Measurements from ENCODE around the gene SDC3. TPM values are rescaled to one million over a fixed set of nuclear protein-coding genes. Genes with fewer than 3 reads are reported as not detected.

The SDC3 gene
- total RNA-seq, 1 experiment from 2014 or later: 32.3 TPM

DNA sequence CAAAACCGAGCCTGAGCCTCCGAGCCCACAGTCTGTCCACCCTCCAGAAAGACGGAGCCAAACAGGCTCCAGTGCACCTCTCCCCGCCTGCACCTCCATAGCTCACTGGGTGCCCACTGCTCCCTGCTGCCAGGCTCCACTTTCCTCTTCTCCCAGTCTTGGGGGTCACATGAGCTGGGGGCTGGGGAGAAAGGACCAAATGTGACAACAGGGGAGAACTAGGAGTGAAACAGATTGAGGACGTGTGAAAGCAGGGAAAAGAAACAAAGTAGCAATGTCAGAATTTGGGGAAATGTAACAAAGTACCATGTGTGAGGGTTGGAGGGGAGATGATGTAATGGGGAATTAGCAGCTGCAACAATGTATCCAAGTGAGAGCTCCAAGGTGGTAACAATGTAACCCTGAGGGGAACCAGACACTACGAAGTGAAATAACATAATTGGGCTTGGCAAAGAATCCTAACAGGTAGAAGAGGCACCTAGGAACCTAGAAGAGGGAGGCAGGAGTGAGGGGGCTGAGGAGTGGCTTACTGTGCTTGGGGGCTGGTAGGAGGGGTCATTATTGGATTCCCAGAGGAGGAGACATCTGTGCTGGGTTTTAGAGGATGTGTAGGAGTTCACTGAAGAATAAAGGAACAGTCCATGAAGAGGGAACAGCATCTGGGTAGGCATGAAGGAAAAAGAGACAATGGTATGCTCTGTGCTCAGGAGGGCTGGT lies 12.5 kb downstream of the SDC3 start:
- TF ChIP-seq NR2C2 (CRISPR knock-in tag; IDR thresholded peaks at IDR 0.05): no peak
- TF ChIP-seq, protein P1, sequence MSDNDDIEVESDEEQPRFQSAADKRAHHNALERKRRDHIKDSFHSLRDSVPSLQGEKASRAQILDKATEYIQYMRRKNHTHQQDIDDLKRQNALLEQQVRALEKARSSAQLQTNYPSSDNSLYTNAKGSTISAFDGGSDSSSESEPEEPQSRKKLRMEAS (CRISPR knock-in tag; IDR thresholded peaks at IDR 0.05): no peak
- TF ChIP-seq, protein P2, sequence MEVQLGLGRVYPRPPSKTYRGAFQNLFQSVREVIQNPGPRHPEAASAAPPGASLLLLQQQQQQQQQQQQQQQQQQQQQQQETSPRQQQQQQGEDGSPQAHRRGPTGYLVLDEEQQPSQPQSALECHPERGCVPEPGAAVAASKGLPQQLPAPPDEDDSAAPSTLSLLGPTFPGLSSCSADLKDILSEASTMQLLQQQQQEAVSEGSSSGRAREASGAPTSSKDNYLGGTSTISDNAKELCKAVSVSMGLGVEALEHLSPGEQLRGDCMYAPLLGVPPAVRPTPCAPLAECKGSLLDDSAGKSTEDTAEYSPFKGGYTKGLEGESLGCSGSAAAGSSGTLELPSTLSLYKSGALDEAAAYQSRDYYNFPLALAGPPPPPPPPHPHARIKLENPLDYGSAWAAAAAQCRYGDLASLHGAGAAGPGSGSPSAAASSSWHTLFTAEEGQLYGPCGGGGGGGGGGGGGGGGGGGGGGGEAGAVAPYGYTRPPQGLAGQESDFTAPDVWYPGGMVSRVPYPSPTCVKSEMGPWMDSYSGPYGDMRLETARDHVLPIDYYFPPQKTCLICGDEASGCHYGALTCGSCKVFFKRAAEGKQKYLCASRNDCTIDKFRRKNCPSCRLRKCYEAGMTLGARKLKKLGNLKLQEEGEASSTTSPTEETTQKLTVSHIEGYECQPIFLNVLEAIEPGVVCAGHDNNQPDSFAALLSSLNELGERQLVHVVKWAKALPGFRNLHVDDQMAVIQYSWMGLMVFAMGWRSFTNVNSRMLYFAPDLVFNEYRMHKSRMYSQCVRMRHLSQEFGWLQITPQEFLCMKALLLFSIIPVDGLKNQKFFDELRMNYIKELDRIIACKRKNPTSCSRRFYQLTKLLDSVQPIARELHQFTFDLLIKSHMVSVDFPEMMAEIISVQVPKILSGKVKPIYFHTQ (CRISPR knock-in tag; IDR thresholded peaks at IDR 0.05): no peak
- no peaks in the 10 kb centered on the region for H3K27me3 Mint-ChIP-seq (ENCODE audit: low read depth)
- no peaks in the 10 kb centered on the region for H3K36me3 Mint-ChIP-seq
- H3K9me3 Mint-ChIP-seq: no peaks in the 10 kb centered on the region
- CTCF ChIA-PET: interaction anchor here (0.5 to 2.5 kb wide), 3 partner anchors 15 to 168 kb away, joined by 3 to 17 read pairs (median 6); no protein-coding TSS in a partner anchor
- peaks cover 16% of the 10 kb centered on the region for H3K4me1 Mint-ChIP-seq
- ATAC-seq: no peak; the same call in 1 of the 2 replicates
- POLR2A ChIA-PET: no interaction called here
- H3K27ac Mint-ChIP-seq: peak overlapping the region; percentile 9; the same call in 1 of the 2 replicates
- no peak for DNase-seq (ENCODE audit: low spot score)
- no peak overlapping the region for H3K4me3 Mint-ChIP-seq

DNA sequence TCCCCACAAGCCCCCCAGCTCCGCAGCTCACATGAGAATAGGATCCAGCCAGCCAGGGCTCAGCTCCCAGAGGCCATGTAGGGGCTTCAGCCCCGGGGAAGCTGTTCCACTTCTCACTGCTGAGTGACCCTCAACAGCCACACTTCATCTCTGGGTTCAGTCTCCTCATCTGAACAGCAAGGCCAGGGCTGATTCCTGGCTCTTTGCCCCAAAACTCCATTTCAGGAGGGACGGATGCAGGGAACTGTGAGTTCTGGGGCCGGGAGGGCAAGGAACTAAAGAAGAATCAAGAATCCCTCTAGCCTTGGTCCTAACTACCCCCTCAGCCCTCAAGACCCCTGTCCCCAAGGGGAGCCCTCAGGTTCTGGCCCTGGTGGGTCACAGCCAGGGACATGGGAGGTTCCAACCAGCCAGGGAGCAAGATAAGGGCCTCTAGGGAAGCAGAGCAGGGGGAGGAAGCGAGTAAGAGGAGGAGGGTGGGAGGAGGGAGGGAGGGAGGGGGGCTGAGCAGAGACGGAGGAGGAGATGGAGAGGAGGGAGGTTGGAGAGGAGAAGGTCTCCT lies 13.1 kb downstream of the SDC3 start:
- ATAC-seq: peak; percentile 18
- CTCF ChIA-PET: interaction anchor here (0.5 to 1.7 kb wide), 3 partner anchors 16 to 167 kb away, joined by 3 to 6 read pairs (median 3); no protein-coding TSS in a partner anchor

DNA sequence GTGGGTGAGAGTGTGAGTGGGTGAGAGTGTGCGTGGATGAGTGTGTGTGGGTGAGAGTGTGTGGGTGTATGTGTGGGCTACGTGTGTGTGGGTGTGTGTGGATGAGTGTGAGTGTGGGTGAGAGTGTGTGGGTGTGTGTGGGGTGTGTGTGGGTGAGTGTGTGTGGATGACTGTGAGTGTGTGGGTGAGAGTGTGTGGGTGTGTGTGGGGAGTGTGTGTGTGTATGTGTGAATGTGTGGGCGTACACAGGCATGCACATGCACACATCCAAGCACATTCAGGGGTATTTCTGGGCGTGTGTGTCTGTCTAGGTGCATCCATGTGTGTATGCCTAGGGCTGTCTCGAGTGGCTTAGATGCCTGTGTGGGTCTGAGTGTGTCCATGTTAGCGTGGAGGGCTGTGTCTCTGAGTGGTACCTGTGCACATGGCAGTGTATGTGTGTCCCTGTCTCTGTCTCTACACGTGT lies 14.0 kb downstream of the SDC3 start:
- CTCF ChIA-PET: interaction anchor here (0.8 to 1.1 kb wide), 2 partner anchors 91 to 93 kb away, joined by 3 read pairs; no protein-coding TSS in a partner anchor
- TF ChIP-seq, protein P2 (CRISPR knock-in tag; IDR thresholded peaks at IDR 0.05): no peak
- TF ChIP-seq FOXK1 (CRISPR knock-in tag; IDR thresholded peaks at IDR 0.05) (no peak), SMAD4 (CRISPR knock-in tag; IDR thresholded peaks at IDR 0.05) (no peak), PRRX2 (CRISPR knock-in tag; IDR thresholded peaks at IDR 0.05) (no peak), FOXJ3 (CRISPR knock-in tag; IDR thresholded peaks at IDR 0.05; ENCODE audit: borderline replicate concordance) (no peak), SOX15 (CRISPR knock-in tag; IDR thresholded peaks at IDR 0.05) (no peak)
- TF ChIP-seq, protein P3, sequence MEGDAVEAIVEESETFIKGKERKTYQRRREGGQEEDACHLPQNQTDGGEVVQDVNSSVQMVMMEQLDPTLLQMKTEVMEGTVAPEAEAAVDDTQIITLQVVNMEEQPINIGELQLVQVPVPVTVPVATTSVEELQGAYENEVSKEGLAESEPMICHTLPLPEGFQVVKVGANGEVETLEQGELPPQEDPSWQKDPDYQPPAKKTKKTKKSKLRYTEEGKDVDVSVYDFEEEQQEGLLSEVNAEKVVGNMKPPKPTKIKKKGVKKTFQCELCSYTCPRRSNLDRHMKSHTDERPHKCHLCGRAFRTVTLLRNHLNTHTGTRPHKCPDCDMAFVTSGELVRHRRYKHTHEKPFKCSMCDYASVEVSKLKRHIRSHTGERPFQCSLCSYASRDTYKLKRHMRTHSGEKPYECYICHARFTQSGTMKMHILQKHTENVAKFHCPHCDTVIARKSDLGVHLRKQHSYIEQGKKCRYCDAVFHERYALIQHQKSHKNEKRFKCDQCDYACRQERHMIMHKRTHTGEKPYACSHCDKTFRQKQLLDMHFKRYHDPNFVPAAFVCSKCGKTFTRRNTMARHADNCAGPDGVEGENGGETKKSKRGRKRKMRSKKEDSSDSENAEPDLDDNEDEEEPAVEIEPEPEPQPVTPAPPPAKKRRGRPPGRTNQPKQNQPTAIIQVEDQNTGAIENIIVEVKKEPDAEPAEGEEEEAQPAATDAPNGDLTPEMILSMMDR (IDR thresholded peaks at IDR 0.05): no peak

More for the DNA sequence above, 13.1 kb downstream of the SDC3 start:
- POLR2A ChIA-PET: no interaction called here
- no peak overlapping the region for H3K4me3 Mint-ChIP-seq
- H3K4me1 Mint-ChIP-seq: peaks cover 16% of the 10 kb centered on the region
- DNase-seq (ENCODE audit: low spot score): no peak
- no peaks in the 10 kb centered on the region for H3K27me3 Mint-ChIP-seq (ENCODE audit: low read depth)
- H3K9me3 Mint-ChIP-seq: no peaks in the 10 kb centered on the region
- H3K27ac Mint-ChIP-seq: no peak overlapping the region
- no peaks in the 10 kb centered on the region for H3K36me3 Mint-ChIP-seq
- TF ChIP-seq ZNF416 (CRISPR knock-in tag; IDR thresholded peaks at IDR 0.05) (no peak), NR2C2 (CRISPR knock-in tag; IDR thresholded peaks at IDR 0.05) (no peak), ZNF232 (CRISPR knock-in tag; IDR thresholded peaks at IDR 0.05) (no peak), CREM (CRISPR knock-in tag; IDR thresholded peaks at IDR 0.05) (no peak), SOX15 (CRISPR knock-in tag; IDR thresholded peaks at IDR 0.05) (no peak), RORB (CRISPR knock-in tag; IDR thresholded peaks at IDR 0.05) (no peak), KAT7 (CRISPR knock-in tag; IDR thresholded peaks at IDR 0.05; ENCODE audit: borderline replicate concordance) (no peak), ZNF138 (CRISPR knock-in tag; conservative IDR thresholded peaks at IDR 0.05) (no peak), SMAD3 (CRISPR knock-in tag; IDR thresholded peaks at IDR 0.05; ENCODE audit: borderline replicate concordance) (no peak), HMGA2 (CRISPR knock-in tag; IDR thresholded peaks at IDR 0.05) (no peak)
- TF ChIP-seq, protein P4, sequence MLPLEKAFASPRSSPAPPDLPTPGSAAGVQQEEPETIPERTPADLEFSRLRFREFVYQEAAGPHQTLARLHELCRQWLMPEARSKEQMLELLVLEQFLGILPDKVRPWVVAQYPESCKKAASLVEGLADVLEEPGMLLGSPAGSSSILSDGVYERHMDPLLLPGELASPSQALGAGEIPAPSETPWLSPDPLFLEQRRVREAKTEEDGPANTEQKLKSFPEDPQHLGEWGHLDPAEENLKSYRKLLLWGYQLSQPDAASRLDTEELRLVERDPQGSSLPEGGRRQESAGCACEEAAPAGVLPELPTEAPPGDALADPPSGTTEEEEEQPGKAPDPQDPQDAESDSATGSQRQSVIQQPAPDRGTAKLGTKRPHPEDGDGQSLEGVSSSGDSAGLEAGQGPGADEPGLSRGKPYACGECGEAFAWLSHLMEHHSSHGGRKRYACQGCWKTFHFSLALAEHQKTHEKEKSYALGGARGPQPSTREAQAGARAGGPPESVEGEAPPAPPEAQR (CRISPR knock-in tag; IDR thresholded peaks at IDR 0.05): no peak
- TF ChIP-seq, protein P5, sequence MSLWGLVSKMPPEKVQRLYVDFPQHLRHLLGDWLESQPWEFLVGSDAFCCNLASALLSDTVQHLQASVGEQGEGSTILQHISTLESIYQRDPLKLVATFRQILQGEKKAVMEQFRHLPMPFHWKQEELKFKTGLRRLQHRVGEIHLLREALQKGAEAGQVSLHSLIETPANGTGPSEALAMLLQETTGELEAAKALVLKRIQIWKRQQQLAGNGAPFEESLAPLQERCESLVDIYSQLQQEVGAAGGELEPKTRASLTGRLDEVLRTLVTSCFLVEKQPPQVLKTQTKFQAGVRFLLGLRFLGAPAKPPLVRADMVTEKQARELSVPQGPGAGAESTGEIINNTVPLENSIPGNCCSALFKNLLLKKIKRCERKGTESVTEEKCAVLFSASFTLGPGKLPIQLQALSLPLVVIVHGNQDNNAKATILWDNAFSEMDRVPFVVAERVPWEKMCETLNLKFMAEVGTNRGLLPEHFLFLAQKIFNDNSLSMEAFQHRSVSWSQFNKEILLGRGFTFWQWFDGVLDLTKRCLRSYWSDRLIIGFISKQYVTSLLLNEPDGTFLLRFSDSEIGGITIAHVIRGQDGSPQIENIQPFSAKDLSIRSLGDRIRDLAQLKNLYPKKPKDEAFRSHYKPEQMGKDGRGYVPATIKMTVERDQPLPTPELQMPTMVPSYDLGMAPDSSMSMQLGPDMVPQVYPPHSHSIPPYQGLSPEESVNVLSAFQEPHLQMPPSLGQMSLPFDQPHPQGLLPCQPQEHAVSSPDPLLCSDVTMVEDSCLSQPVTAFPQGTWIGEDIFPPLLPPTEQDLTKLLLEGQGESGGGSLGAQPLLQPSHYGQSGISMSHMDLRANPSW (CRISPR knock-in tag; conservative IDR thresholded peaks at IDR 0.05; ENCODE audit: low read depth): no peak
- TF ChIP-seq, protein P6, sequence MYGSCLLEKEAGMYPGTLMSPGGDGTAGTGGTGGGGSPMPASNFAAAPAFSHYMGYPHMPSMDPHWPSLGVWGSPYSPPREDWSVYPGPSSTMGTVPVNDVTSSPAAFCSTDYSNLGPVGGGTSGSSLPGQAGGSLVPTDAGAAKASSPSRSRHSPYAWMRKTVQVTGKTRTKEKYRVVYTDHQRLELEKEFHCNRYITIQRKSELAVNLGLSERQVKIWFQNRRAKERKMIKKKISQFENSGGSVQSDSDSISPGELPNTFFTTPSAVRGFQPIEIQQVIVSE (CRISPR knock-in tag; IDR thresholded peaks at IDR 0.05; ENCODE audit: borderline replicate concordance): no peak

More for the DNA sequence above, 14.0 kb downstream of the SDC3 start:
- H3K27me3 Mint-ChIP-seq (ENCODE audit: low read depth): no peaks in the 10 kb centered on the region
- POLR2A ChIA-PET: no interaction called here
- ATAC-seq: no peak
- no peaks in the 10 kb centered on the region for H3K36me3 Mint-ChIP-seq
- H3K27ac Mint-ChIP-seq: no peak overlapping the region
- H3K4me1 Mint-ChIP-seq: peaks cover 16% of the 10 kb centered on the region
- H3K9me3 Mint-ChIP-seq: no peaks in the 10 kb centered on the region
- no peak overlapping the region for H3K4me3 Mint-ChIP-seq
- no peak for DNase-seq (ENCODE audit: low spot score)

Measured in WTC11 (cell line).